HEK293 (cell line): ENCODE data around the gene JAM2.
A peak's percentile ranks its signal among the peaks of the same experiment; 100 is the strongest.

Source experiments
- ATF2 ChIP-seq: fragments of 450-650 bp; formaldehyde crosslinking; IDR thresholded peaks from 2 replicates; pipeline ENCODE4 v1.5.1; 2016; ENCODE audit warnings: missing biosample characterization, missing genetic modification characterization, low read depth
- BCL11A ChIP-seq: fragments of 450-650 bp; formaldehyde crosslinking; IDR thresholded peaks from 2 replicates; pipeline ENCODE4 v1.5.1; 2016; ENCODE audit warnings: low read depth, missing biosample characterization, missing genetic modification characterization
- GLI4 ChIP-seq: fragments of 450-650 bp; formaldehyde crosslinking; IDR thresholded peaks from 2 replicates; pipeline ENCODE4 v1.5.1; 2016; ENCODE audit warnings: missing biosample characterization, missing genetic modification characterization
- KLF8 ChIP-seq: fragments of 450-650 bp; formaldehyde crosslinking; IDR thresholded peaks from 2 replicates; pipeline ENCODE4 v1.5.1; 2016; ENCODE audit warnings: missing biosample characterization, missing genetic modification characterization
- KLF9 ChIP-seq: fragments of 450-650 bp; formaldehyde crosslinking; IDR thresholded peaks from 2 replicates; pipeline ENCODE4 v1.5.1; 2016; ENCODE audit warnings: missing biosample characterization, missing genetic modification characterization, low read depth
- PATZ1 ChIP-seq: fragments of 450-650 bp; formaldehyde crosslinking; IDR thresholded peaks from 2 replicates; pipeline ENCODE4 v1.5.1; 2016; ENCODE audit warnings: missing biosample characterization, missing genetic modification characterization
- RBAK ChIP-seq: fragments of 450-650 bp; formaldehyde crosslinking; IDR thresholded peaks from 2 replicates; pipeline ENCODE4 v1.5.1; 2016; ENCODE audit warnings: missing biosample characterization, missing genetic modification characterization
- ZBTB10 ChIP-seq: fragments of 450-650 bp; formaldehyde crosslinking; IDR thresholded peaks from 2 replicates; pipeline ENCODE4 v1.5.1; 2016; ENCODE audit warnings: missing biosample characterization, missing genetic modification characterization
- ZIC2 ChIP-seq: fragments of 450-650 bp; formaldehyde crosslinking; IDR thresholded peaks from 2 replicates; pipeline ENCODE4 v1.5.1; 2016; ENCODE audit warnings: missing biosample characterization, missing genetic modification characterization
- ZNF114 ChIP-seq: fragments of 450-650 bp; formaldehyde crosslinking; IDR thresholded peaks from 2 replicates; pipeline ENCODE4 v1.5.0; 2017; ENCODE audit warnings: missing biosample characterization, missing genetic modification characterization
- ZNF140 ChIP-seq: fragments of 450-650 bp; formaldehyde crosslinking; IDR thresholded peaks from 2 replicates; pipeline ENCODE4 v1.5.1; 2016; ENCODE audit warnings: missing biosample characterization, missing genetic modification characterization
- ZNF18 ChIP-seq: fragments of 450-650 bp; formaldehyde crosslinking; IDR thresholded peaks from 2 replicates; pipeline ENCODE4 v1.5.1; 2016; ENCODE audit warnings: missing biosample characterization, missing genetic modification characterization
- ZNF221 ChIP-seq: fragments of 450-650 bp; formaldehyde crosslinking; IDR thresholded peaks from 2 replicates; pipeline ENCODE4 v1.5.1; 2017; ENCODE audit warnings: missing biosample characterization, missing genetic modification characterization, borderline replicate concordance
- ZNF416 ChIP-seq: fragments of 450-650 bp; formaldehyde crosslinking; IDR thresholded peaks from 2 replicates; pipeline ENCODE4 v1.5.1; 2016; ENCODE audit warnings: missing biosample characterization, missing genetic modification characterization
- ZNF48 ChIP-seq: fragments of 450-650 bp; formaldehyde crosslinking; IDR thresholded peaks from 2 replicates; pipeline ENCODE4 v1.5.1; 2016; ENCODE audit warnings: missing biosample characterization, missing genetic modification characterization
- ZNF514 ChIP-seq: fragments of 450-650 bp; formaldehyde crosslinking; IDR thresholded peaks from 2 replicates; pipeline ENCODE4 v1.5.1; 2016; ENCODE audit warnings: missing biosample characterization, missing genetic modification characterization
- ZNF596 ChIP-seq: fragments of 450-650 bp; IDR thresholded peaks from 2 replicates; pipeline ENCODE4 v1.5.0; 2018; ENCODE audit warnings: missing biosample characterization, mild to moderate bottlenecking, missing genetic modification characterization, moderate library complexity
- ZNF776 ChIP-seq: fragments of 450-650 bp; formaldehyde crosslinking; IDR thresholded peaks from 2 replicates; pipeline ENCODE4 v1.5.0; 2017; ENCODE audit warnings: missing biosample characterization, missing genetic modification characterization, borderline replicate concordance
- ZNF791 ChIP-seq: fragments of 450-650 bp; formaldehyde crosslinking; IDR thresholded peaks from 2 replicates; pipeline ENCODE4 v1.5.1; 2016; ENCODE audit warnings: missing biosample characterization, missing genetic modification characterization
- ZNF843 ChIP-seq: fragments of 450-650 bp; formaldehyde crosslinking; IDR thresholded peaks from 2 replicates; pipeline ENCODE4 v1.5.1; 2016; ENCODE audit warnings: missing biosample characterization, missing genetic modification characterization
- ZSCAN30 ChIP-seq: fragments of 450-650 bp; IDR thresholded peaks from 2 replicates; pipeline ENCODE4 v1.5.1; 2018; ENCODE audit warnings: missing biosample characterization, mild to moderate bottlenecking, missing genetic modification characterization, moderate library complexity
- ZSCAN5A ChIP-seq: fragments of 450-650 bp; formaldehyde crosslinking; IDR thresholded peaks from 2 replicates; pipeline ENCODE4 v1.5.1; 2016; ENCODE audit warnings: missing biosample characterization, missing genetic modification characterization
- ZXDB ChIP-seq: fragments of 450-650 bp; formaldehyde crosslinking; IDR thresholded peaks from 2 replicates; pipeline ENCODE4 v1.5.1; 2016; ENCODE audit warnings: missing biosample characterization, missing genetic modification characterization
- TF ChIP-seq, protein P1 (sequence below): fragments of 450-650 bp; formaldehyde crosslinking; IDR thresholded peaks from 2 replicates; pipeline ENCODE4 v1.5.1; 2016; ENCODE audit warnings: missing biosample characterization, missing genetic modification characterization, borderline replicate concordance
- TF ChIP-seq, protein P2 (sequence below): fragments of 450-650 bp; formaldehyde crosslinking; IDR thresholded peaks from 2 replicates; pipeline ENCODE4 v1.5.1; 2016; ENCODE audit warnings: missing biosample characterization, missing genetic modification characterization

JAM2 gene

DNA sequence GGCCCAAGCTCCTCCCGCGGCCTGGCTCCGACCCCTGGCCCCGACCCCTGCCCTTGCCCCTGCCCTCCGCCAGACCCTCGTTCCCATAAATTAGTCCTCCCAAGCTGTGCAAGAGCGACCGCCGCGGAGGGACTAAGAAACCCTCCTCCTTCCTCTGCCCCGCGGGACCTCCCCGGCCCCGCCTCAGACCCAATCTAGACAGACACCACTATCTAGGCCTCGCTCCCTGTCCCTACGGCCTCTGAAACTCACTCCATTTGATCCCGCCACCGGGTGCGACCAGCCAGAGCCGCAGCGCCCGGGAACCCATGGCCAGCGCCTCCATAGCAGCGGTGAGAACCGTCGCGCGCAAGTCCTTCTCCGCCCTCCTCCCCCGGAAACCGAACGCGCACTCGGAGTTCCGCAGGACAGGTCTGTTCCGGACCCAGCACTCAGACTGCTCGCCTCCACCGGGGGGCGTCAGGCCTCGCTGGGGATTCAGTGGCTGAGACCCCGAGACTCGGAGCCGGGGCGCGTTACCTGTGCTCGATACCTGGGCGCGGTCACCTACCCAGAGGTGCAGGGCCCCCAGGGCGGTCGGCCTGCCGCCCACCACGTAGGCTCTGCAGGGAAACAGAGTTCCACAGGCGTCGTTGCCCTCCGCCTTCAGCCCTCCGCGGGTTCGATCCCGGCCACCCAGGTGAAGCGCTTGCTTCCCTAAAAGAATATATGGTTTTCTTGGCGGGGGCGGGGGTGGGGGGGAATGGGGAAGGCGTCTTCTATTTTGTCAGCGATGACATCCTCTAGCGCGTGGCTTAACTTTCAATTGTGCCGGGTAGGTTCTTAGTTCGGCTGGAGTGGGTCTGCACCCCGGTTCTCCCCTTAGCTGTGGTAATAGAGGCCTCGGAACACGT, 31.7 kb upstream of the JAM2 start, which contains the start of gene MRPL39 (continued):
- TF ChIP-seq, protein P1, sequence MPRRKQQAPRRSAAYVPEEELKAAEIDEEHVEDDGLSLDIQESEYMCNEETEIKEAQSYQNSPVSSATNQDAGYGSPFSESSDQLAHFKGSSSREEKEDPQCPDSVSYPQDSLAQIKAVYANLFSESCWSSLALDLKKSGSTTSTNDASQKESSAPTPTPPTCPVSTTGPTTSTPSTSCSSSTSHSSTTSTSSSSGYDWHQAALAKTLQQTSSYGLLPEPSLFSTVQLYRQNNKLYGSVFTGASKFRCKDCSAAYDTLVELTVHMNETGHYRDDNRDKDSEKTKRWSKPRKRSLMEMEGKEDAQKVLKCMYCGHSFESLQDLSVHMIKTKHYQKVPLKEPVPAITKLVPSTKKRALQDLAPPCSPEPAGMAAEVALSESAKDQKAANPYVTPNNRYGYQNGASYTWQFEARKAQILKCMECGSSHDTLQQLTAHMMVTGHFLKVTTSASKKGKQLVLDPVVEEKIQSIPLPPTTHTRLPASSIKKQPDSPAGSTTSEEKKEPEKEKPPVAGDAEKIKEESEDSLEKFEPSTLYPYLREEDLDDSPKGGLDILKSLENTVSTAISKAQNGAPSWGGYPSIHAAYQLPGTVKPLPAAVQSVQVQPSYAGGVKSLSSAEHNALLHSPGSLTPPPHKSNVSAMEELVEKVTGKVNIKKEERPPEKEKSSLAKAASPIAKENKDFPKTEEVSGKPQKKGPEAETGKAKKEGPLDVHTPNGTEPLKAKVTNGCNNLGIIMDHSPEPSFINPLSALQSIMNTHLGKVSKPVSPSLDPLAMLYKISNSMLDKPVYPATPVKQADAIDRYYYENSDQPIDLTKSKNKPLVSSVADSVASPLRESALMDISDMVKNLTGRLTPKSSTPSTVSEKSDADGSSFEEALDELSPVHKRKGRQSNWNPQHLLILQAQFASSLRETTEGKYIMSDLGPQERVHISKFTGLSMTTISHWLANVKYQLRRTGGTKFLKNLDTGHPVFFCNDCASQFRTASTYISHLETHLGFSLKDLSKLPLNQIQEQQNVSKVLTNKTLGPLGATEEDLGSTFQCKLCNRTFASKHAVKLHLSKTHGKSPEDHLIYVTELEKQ, result peak; percentile 45; the same call in 1 of the 2 replicates
- no peak for TF ChIP-seq ZNF791 (tag by site-specific recombination)
- no peak for TF ChIP-seq ATF2 (tag by site-specific recombination)
- TF ChIP-seq ZNF776 (tag by site-specific recombination), result no peak
- peak; percentile 85 for TF ChIP-seq PATZ1 (tag by site-specific recombination)
- peak; percentile 73 for TF ChIP-seq ZSCAN30
- TF ChIP-seq ZNF514 (tag by site-specific recombination), result no peak
- TF ChIP-seq ZNF140 (tag by site-specific recombination), result no peak
- TF ChIP-seq ZNF843 (tag by site-specific recombination), result no peak; the same call in 1 of the 2 replicates
- TF ChIP-seq ZNF114, result no peak
- peak; percentile 51 for TF ChIP-seq ZIC2 (tag by site-specific recombination)
- 0 out of 2 replicates have a peak, but pooled peaks have one; percentile 26 for TF ChIP-seq ZNF221
- TF ChIP-seq GLI4 (tag by site-specific recombination), result peak; percentile 97
- TF ChIP-seq BCL11A (tag by site-specific recombination), result no peak
- peak; percentile 92 for TF ChIP-seq ZXDB (tag by site-specific recombination)
- peak; percentile 98 for TF ChIP-seq ZSCAN5A
- TF ChIP-seq, protein P2, sequence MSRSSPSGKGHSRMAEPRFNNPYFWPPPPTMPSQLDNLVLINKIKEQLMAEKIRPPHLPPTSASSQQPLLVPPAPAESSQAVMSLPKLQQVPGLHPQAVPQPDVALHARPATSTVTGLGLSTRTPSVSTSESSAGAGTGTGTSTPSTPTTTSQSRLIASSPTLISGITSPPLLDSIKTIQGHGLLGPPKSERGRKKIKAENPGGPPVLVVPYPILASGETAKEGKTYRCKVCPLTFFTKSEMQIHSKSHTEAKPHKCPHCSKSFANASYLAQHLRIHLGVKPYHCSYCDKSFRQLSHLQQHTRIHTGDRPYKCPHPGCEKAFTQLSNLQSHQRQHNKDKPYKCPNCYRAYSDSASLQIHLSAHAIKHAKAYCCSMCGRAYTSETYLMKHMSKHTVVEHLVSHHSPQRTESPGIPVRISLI (tag by site-specific recombination), result no peak
- TF ChIP-seq ZNF416 (tag by site-specific recombination), result no peak
- no peak for TF ChIP-seq ZNF48 (tag by site-specific recombination)
- TF ChIP-seq RBAK (tag by site-specific recombination), result no peak
- peak; percentile 99 for TF ChIP-seq ZNF18 (tag by site-specific recombination)
- peak; percentile 78 for TF ChIP-seq KLF9 (tag by site-specific recombination)
- no peak for TF ChIP-seq ZNF596 (tag by site-specific recombination)
- peak; percentile 100 for TF ChIP-seq KLF8 (tag by site-specific recombination)
- peak; percentile 94 for TF ChIP-seq ZBTB10 (tag by site-specific recombination)
